Measurements from ENCODE around the gene PRKD2.

PRKD2 gene

DNA sequence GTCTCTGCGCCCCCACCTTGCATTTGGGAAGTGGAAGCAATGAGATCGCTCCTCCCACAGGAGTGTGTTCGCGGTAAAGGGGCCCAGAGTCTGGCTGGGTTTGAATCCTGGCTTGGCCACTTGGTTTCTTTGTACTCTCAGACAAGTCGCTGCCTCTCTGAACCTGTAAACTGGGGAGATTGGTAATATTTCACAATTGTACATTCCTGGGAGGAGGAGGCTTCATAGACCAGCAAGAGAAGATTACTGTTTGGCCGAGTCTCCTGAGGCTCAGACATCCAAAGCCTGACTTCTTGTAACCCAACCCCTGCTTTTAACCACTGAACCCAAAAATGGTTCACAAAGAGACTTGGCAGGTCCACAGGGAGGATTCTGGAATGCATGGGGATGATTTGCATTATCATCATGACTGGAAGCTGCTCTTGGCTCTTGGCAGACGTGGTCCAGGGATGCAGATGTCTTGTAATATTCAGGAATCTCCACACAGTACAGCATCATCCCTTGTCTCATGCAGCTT is 43.0 kb upstream of the PRKD2 start:
- TF ChIP-seq, protein P1, sequence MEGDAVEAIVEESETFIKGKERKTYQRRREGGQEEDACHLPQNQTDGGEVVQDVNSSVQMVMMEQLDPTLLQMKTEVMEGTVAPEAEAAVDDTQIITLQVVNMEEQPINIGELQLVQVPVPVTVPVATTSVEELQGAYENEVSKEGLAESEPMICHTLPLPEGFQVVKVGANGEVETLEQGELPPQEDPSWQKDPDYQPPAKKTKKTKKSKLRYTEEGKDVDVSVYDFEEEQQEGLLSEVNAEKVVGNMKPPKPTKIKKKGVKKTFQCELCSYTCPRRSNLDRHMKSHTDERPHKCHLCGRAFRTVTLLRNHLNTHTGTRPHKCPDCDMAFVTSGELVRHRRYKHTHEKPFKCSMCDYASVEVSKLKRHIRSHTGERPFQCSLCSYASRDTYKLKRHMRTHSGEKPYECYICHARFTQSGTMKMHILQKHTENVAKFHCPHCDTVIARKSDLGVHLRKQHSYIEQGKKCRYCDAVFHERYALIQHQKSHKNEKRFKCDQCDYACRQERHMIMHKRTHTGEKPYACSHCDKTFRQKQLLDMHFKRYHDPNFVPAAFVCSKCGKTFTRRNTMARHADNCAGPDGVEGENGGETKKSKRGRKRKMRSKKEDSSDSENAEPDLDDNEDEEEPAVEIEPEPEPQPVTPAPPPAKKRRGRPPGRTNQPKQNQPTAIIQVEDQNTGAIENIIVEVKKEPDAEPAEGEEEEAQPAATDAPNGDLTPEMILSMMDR (IDR thresholded peaks at IDR 0.05; ENCODE audit: unreplicated experiment in 3 of 3), result no peak
- H3K27ac Mint-ChIP-seq, result peak overlapping the region in 2 of 3 experiments; percentile 78 to 87
- H3K4me1 Mint-ChIP-seq, result peaks cover 17% of the 10 kb centered on the region
- H3K36me3 Mint-ChIP-seq (ENCODE audit: low read depth), result peaks cover 19% of the 10 kb centered on the region
- H3K9me3 Mint-ChIP-seq, result no peaks in the 10 kb centered on the region
- no peaks in the 10 kb centered on the region for H3K27me3 Mint-ChIP-seq (ENCODE audit: low read depth)
- H3K4me3 Mint-ChIP-seq, result no peak overlapping the region

DNA sequence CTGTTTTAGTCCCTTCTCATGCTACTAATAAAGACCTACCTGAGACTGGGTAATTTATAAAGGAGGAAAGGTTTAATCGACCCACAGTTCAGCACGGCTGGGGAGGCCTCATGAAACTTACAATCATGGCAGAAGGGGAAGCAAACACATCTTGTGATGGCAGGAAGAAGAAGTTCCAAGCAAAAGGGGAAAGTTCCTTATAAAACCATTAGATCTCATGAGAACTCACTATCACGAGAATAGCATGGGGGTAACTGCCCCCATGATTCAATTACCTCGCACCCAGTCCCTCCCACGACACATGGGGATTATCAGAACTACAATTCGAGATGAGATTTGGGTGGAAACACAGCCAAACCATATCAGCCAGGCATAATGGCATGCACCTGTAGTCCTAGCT is 42.3 kb upstream of the PRKD2 start:
- Mint-ChIP-seq H3K4me1 (peaks cover 17% of the 10 kb centered on the region), H3K27ac (peak overlapping the region in 2 of 3 experiments; percentile 78 to 87), H3K4me3 (no peak overlapping the region), H3K27me3 (ENCODE audit: low read depth) (no peaks in the 10 kb centered on the region), H3K9me3 (no peaks in the 10 kb centered on the region), H3K36me3 (ENCODE audit: low read depth) (peaks cover 19% of the 10 kb centered on the region)
- TF ChIP-seq, protein P1 (IDR thresholded peaks at IDR 0.05; ENCODE audit: unreplicated experiment in 3 of 3), result no peak

DNA sequence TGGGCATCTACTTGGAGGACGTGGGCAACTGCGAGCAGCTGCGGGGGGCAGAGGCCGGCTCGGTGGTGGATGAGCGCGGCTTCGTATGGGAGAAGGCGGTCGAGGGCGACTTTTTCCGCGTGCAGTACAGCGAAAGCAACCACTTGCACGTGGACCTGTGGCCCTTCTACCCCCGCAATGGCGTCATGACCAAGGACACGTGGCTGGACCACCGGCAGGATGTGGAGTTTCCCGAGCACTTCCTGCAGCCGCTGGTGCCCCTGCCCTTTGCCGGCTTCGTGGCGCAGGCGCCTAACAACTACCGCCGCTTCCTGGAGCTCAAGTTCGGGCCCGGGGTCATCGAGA is 39.6 kb upstream of the PRKD2 start:
- no peak overlapping the region for H3K27ac Mint-ChIP-seq
- TF ChIP-seq, protein P1 (IDR thresholded peaks at IDR 0.05; ENCODE audit: unreplicated experiment in 3 of 3), result no peak
- H3K9me3 Mint-ChIP-seq, result no peaks in the 10 kb centered on the region
- peaks cover 33% of the 10 kb centered on the region for H3K36me3 Mint-ChIP-seq (ENCODE audit: low read depth)
- H3K27me3 Mint-ChIP-seq (ENCODE audit: low read depth), result no peaks in the 10 kb centered on the region
- peaks cover 15% of the 10 kb centered on the region for H3K4me1 Mint-ChIP-seq
- no peak overlapping the region for H3K4me3 Mint-ChIP-seq

DNA sequence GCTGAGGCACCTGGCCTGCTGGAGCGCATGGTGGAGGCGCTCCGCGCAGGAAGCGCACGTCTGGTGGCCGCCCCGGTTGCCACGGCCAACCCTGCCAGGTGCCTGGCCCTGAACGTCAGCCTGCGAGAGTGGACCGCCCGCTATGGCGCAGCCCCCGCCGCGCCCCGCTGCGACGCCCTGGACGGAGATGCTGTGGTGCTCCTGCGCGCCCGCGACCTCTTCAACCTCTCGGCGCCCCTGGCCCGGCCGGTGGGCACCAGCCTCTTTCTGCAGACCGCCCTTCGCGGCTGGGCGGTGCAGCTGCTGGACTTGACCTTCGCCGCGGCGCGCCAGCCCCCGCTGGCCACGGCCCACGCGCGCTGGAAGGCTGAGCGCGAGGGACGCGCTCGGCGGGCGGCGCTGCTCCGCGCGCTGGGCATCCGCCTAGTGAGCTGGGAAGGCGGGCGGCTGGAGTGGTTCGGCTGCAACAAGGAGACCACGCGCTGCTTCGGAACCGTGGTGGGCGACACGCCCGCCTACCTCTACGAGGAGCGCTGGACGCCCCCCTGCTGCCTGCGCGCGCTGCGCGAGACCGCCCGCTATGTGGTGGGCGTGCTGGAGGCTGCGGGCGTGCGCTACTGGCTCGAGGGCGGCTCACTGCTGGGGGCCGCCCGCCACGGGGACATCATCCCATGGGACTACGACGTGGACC is 39.1 kb upstream of the PRKD2 start:
- H3K36me3 Mint-ChIP-seq (ENCODE audit: low read depth), result peaks cover 33% of the 10 kb centered on the region
- H3K9me3 Mint-ChIP-seq, result no peaks in the 10 kb centered on the region
- H3K27me3 Mint-ChIP-seq (ENCODE audit: low read depth), result no peaks in the 10 kb centered on the region
- TF ChIP-seq, protein P1 (IDR thresholded peaks at IDR 0.05; ENCODE audit: unreplicated experiment in 3 of 3), result no peak
- no peak overlapping the region for H3K27ac Mint-ChIP-seq
- peaks cover 13% of the 10 kb centered on the region for H3K4me1 Mint-ChIP-seq
- no peak overlapping the region for H3K4me3 Mint-ChIP-seq

DNA sequence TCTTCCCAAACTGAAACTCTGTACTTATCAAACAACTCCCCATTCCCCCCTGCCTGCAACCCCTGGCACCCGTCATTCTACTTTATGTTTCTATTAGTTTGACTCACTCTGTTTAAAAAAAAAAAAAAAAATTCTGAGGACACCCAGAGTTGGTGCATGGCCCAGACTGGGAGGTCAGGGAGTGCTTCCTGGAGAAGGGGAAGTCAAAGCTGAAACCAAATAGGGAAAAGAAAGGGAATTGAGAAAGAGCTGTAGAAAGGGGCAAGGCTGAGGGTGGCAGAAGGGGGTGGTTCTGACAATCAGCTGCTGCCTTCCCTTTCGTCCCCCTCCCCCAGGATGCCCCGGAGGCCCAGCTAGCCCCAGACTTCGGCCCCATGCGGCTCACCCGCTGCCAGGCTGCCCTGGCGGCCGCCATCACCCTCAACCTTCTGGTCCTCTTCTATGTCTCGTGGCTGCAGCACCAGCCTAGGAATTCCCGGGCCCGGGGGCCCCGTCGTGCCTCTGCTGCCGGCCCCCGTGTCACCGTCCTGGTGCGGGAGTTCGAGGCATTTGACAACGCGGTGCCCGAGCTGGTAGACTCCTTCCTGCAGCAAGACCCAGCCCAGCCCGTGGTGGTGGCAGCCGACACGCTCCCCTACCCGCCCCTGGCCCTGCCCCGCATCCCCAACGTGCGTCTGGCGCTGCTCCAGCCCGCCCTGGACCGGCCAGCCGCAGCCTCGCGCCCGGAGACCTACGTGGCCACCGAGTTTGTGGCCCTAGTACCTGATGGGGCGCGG is 38.4 kb upstream of the PRKD2 start:
- TF ChIP-seq, protein P1 (IDR thresholded peaks at IDR 0.05; ENCODE audit: unreplicated experiment in 3 of 3), result no peak
- no peaks in the 10 kb centered on the region for H3K27me3 Mint-ChIP-seq (ENCODE audit: low read depth)
- peaks cover 12% of the 10 kb centered on the region for H3K4me1 Mint-ChIP-seq
- H3K4me3 Mint-ChIP-seq, result no peak overlapping the region
- H3K27ac Mint-ChIP-seq, result no peak overlapping the region
- H3K9me3 Mint-ChIP-seq, result no peaks in the 10 kb centered on the region
- peaks cover 38% of the 10 kb centered on the region for H3K36me3 Mint-ChIP-seq (ENCODE audit: low read depth)

Measured in nephron (organoid).